Vagina (tissue), 2 donors: ENCODE measurements around the gene TNFRSF19.

ENCODE experiments used
- CTCF ChIP-seq, 3 experiments: fragments of 450-650 bp in 2 of 3; fragments of 200-600 bp in 1 of 3; sonication (generic) in 1 of 3; IDR thresholded peaks; one replicate each; pipeline ENCODE4 v1.5.1; 2017 to 2019; ENCODE audit warnings: antibody characterized with exemption in 3 of 3, mild to moderate bottlenecking in 2 of 3, moderate library complexity in 2 of 3
- POLR2A ChIP-seq, 2 donors: fragments of 450-650 bp; IDR thresholded peaks; one replicate each; pipeline ENCODE4 v1.6.1; 2017; ENCODE audit warnings: antibody characterized with exemption in 2 of 2, mild to moderate bottlenecking in 2 of 2, moderate library complexity in 2 of 2
- POLR2AphosphoS5 ChIP-seq, 2 donors: sonication (generic); formaldehyde crosslinking; IDR thresholded peaks; one replicate each; pipeline ENCODE4 v1.9.0; 2017; ENCODE audit warnings: antibody characterized with exemption in 2 of 2, mild to moderate bottlenecking in 2 of 2, low read depth in 1 of 2; ENCODE audit not compliant: insufficient read depth in 1 of 2

GRCh38 chr13:23622985-23623384 lies 52.8 kb downstream of the TNFRSF19 start:
- TF ChIP-seq CTCF (IDR thresholded peaks at IDR 0.05) (no peak), POLR2AphosphoS5 (IDR thresholded peaks at IDR 0.05; ENCODE audit: insufficient read depth in 1 of 2, low read depth in 1 of 2) (no peak), POLR2A (IDR thresholded peaks at IDR 0.05) (no peak)
